Measurements from ENCODE around the gene DNAJC27. TPM values are rescaled to one million over a fixed set of nuclear protein-coding genes. Genes with fewer than 3 reads are reported as not detected.

DNAJC27 gene
- total RNA-seq, 1 experiment from 2014 or later: 5.6 TPM

DNA sequence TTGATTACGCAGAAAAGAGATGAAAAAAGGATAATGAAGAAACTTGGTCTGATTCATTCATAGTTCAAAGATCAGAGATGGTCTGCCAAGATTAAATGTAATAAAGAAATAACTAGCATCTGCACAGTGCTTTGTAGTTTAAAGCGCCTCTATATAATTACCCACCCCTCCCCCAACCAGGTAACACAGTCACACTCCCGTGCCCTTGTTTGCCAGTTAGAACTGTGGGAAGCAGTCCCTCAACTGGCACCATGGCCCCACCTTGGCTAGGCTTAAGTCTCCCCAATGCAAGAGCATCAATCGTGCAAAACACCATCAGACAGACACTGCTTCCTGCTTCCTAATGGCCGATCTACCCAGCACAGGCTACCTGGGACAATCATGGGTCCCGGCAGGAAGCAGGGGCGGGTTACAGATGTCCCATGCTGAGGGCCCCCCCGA lies 63.3 kb downstream of the DNAJC27 start:
- DNase-seq (ENCODE audit: low read depth): no peak

DNA sequence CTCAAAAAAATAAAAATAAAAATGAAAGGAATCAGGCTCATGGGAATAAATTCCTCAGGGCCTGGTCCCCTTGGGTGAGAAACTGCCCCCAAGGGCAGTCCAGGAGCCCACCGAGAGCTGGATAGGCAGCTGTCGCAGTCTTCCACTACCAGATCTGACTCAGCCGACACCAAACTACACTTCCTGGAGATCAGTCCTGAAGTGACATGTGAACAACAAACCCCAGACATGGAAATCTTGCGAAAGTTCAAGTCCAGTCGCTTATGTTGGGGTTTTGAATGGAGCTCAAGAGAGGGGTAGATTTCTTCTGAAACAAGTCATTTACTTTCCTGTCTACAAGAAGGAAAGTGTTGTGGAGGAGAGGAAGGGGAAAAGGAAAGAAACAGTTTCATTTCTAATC lies 64.6 kb downstream of the DNAJC27 start:
- DNase-seq (ENCODE audit: low read depth): peak; percentile 73

DNA sequence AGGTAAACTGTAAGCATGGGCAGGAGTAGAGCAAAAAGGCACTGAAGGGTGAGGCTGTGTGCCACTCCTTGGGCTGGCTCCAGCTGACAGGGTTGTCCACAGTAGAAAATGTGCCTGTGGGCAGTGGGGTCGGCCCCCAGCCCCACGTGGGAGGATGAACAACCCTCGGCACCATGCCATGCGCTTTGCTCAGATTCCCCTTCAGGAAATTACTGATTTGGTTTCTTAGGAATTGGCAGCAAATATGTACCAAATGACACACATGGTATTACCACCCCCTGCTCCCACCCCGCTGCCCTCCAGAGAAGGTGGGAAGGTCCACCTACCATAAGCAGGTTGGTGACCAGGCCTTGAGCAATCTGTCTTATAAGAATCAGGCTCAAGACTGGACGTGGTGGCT lies 65.3 kb downstream of the DNAJC27 start:
- DNase-seq (ENCODE audit: low read depth): no peak

DNA sequence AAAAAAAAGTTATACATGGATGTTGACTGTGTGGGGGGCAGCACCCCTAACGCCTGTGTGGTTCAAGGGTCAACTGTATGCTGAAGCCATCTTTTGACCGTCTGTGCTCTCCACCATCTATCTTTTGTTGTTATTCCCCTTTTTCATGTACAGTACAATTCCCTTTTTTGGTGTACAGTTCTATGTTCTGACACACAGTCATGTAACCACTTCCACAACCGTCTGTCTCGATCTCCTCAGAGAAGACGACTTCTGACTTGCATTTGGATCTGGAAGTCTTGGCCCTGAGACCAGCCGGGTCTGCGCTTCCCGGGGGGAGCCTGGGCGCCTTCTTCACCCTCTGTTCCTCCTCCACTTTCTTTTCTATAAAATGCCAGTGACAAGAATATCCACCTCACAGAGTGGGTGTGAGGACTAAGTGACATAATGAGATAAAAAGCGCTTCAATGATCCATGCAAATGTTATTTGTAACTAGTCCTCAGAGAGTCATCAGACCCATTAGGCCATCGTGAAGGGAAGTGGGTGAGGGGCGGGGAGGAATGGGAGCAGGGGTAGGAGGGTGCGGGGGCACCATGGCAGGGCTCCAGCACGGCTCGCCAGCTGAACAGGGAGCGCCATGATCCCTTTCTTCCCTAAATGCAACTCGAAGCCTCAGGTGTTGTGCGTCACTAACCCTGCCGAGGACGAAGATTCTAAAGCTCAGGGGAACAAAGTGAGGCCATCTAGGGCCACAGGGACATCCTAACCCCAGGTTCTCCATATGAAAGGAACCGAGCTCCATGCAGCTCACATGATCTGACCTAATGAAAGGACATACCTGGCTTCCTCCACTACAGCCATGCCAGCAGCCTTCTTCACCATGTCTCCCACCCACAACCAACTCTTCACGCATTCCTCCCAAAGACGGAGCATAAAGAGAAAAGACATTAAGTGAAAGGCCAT lies 68.3 kb downstream of the DNAJC27 start:
- DNase-seq (ENCODE audit: low read depth): no peak

DNA sequence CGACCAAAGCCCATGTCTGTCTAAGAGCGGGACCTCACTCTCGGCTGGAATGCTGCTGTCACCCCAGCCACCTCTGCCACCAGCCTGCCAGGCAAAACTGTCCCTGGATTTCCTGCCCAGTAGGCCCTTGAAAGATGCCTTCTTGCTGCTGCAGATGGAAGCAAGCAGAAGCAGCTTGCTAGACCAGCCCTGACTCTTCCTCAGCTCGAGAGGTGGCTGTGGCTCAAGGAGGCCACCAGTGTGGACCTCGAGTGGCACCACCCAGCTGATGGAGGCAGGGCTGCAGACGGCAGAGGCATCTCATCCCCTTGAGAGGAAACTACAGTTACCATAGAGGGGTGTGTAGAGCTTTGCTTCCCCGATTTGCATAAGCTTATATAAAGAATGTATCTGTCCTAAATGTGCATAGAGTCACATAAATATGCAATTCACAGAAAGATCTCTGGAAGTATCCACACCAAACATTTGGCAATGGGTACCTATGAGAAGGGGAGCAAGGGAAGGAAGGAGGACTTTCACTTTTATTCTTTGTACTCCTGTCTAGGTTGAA lies 72.3 kb downstream of the DNAJC27 start:
- no peak for DNase-seq (ENCODE audit: low read depth)

DNA sequence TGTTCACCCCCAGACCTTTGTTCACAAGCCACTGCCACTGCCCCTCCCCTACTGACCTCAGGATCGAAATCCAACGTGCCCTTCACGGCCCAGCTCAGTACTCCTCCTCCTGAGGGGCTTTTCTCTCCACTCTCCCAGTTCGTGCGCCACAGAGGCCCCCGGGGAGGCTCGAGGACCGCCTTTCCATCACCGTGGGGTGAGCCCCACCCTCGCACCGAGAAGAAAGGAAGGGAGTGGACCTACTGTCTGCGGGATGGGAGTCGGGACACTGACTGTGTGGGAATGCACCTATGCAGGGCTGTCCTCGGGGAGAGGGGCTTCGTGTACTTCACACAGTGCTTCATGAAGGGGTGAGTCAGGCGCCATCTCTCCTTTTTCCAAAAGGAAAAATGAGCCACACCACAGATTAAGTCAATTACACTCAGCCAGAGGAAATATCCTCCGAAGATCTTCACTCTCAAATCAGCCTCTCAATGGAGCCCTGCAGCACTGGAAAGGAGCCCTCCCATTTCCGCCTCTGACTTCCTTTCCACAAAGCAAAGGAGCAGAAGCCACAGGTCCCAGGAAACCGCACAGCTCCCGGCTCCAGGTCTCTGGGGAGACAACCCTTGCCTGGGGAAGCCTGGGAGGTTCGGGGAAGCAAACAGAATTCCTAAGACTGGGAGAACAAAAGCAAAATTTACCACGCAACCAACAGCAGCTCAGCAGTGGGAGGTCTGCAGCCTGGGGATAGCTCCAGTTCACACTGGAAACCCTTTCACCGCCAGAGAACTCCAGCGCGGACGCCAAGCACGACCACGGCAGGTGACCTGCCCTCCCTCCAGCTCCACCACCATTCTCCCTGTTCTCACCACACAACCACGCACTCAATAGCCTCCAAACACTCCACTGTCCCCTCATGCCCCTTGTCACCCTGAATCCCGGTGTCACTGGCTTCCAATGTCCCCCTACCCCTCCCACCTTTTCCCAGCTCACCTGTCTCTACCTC lies 73.3 kb downstream of the DNAJC27 start:
- peak; percentile 66 for DNase-seq (ENCODE audit: low read depth)

DNA sequence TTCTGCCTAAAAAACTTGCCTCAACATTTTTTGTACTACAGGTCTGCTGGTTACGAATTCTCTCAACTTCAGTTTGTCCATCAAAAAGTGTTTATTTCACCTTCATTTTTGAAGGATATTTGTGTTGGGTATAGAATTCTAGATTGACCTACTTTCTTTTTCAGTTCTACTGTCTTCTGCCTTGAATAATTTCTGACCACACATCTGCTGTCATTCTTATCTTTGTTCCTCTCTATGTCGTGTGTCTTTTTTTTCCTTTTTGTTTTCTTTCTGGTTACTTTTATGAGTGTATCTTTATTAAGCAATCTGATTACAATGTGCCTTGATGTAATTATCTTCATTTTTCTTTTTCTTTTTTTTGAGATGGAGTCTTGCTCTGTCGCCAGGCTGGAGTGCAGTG lies 77.0 kb downstream of the DNAJC27 start:
- no peak for DNase-seq (ENCODE audit: low read depth)

DNA sequence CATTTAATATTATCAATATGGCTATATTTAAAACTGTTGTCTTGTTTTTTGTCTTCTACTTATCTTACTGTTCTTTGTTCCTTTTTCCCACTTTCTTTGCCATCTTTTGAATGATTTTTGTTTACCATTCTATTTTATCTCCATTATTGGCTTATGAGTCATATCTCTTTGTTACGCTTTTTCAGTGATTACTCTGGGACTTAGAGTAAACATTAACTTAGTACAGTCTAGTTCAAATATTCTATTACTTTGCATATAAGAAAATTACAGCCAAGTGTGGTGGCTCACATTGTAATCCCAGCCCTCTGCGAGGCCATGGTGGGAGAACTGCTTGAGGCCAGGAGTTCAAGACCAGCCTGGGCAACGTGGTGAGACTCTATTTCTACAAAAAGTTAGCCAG lies 77.8 kb downstream of the DNAJC27 start:
- DNase-seq (ENCODE audit: low read depth): no peak

Other genes with a start within 250 kb of the DNAJC27 start
- gene PTRHD1, start 178.6 kb downstream of the DNAJC27 start, total RNA-seq (2014; rRNA removed; shearing (Covaris generic)): 56.4 and 72.4 TPM in 2 replicates
- gene CENPO, start 178.5 kb downstream of the DNAJC27 start, total RNA-seq (2014; rRNA removed; shearing (Covaris generic)): 40.9 and 44.9 TPM in 2 replicates
- 16.4 and 21.3 TPM in 2 replicates for gene ADCY3, start 51.7 kb downstream of the DNAJC27 start, total RNA-seq (2014; rRNA removed; shearing (Covaris generic))
- gene EFR3B, start 70.1 kb upstream of the DNAJC27 start, total RNA-seq (2014; rRNA removed; shearing (Covaris generic)): 0.60 and 1.1 TPM in 2 replicates
- 5.8 and 9.0 TPM in 2 replicates for gene POMC, start 196.6 kb upstream of the DNAJC27 start, total RNA-seq (2014; rRNA removed; shearing (Covaris generic))